IPS-NIHi11 (cell line): ENCODE measurements around the gene GLCCI1.

Experiments used
- DNase-seq: peaks from one replicate; pipeline ENCODE4 v3.0.0; 2012; ENCODE audit warnings: mixed read lengths, low spot score

The GLCCI1 gene

GRCh38 chr7:8131694-8132605, 163.4 kb downstream of the GLCCI1 start:
- DNase-seq, result no peak

DNA sequence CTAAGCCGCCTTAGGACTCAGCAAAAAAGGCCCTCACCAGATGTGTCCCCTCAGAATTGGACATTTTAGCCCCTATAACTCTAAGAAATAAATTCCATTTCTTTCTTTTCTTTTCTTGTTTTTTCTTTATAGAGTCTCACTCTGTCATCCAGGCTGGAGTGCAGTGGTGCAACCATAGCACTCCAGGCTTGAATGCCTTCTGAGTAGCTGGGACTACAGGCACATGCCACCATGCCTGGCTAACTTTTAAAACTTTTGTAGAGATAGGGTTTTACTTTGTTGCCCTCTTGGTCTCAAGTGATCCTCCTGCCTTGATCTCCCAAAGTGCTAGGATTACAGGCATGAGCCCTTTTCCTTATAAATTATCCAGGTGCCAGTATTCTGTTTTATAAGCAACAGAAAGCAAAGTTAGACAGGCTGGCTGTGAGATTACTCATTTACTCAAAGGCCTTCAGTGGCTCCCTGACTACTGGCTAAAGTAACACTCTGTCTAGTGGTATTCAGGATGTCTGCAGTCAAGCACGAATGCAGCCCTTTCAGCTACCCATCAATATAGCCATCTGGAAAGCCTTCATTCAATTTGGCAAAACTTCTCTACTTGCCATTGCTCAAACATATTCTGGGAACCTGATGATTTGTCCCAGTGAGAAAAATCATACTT, 164.7 kb downstream of the GLCCI1 start:
- no peak for DNase-seq

DNA sequence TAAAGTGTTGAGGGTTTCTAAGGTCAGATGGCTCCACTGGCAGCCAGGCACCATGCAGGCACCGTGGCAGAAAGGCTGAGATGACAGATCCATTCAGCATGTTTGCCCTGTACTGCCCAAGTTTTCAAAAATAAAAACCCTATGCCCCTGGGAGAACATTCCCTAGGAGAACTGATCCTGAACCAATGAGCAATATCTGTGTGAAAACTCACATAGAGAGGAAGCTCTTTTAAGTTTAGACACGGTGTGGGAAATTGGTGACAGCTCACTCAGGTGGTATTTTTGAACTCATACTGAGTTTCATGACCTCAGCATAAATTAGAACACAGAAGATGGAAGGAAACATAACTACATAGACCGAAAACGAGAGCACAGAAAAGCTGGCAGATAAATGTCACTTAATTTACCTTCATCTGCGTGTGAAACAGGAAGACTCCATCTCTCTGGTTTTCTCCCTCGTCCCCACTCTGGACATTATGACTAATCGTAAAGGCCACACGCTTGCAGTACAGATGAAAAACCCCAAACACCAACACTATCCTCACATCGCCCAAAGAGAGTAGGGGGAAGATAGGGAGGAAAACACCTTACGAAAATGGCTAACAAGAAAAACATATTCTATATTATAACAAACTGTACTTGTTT, 165.6 kb downstream of the GLCCI1 start:
- no peak for DNase-seq

GRCh38 chr7:8135417-8135816, 166.8 kb downstream of the GLCCI1 start:
- no peak for DNase-seq

GRCh38 chr7:8136051-8136730, 167.6 kb downstream of the GLCCI1 start:
- no peak for DNase-seq
